Breast epithelium (tissue), 3 donors: ENCODE results near the gene ZNF619.

Experiments used
- CTCF ChIP-seq, 3 donors: fragments of 450-650 bp; IDR thresholded peaks; one replicate each; pipeline ENCODE4 v1.5.1; 2016 to 2017; ENCODE audit warnings: antibody characterized with exemption in 3 of 3, mild to moderate bottlenecking in 3 of 3, moderate library complexity in 3 of 3
- POLR2AphosphoS5 ChIP-seq, 3 donors: sonication (generic); formaldehyde crosslinking; IDR thresholded peaks; one replicate each; pipeline ENCODE4 v1.6.1; 2017; ENCODE audit warnings: antibody characterized with exemption in 3 of 3

GRCh38 chr3:40458473-40458872, 18.4 kb upstream of the ZNF619 start:
- no peak for TF ChIP-seq POLR2AphosphoS5 (IDR thresholded peaks at IDR 0.05)
- no peak for TF ChIP-seq CTCF (IDR thresholded peaks at IDR 0.05)
